DND-41 (cell line): ENCODE data around the gene WDR77.

Experiments
- EZH2 ChIP-seq: IDR thresholded peaks from 3 replicates; pipeline ENCODE4 v1.6.1; 2012; ENCODE audit warnings: borderline replicate concordance, low read depth, mild to moderate bottlenecking, moderate library complexity, low read length, inconsistent platforms; ENCODE audit not compliant: severe bottlenecking
- TF ChIP-seq, protein P1 (sequence below): IDR thresholded peaks from 2 replicates; pipeline ENCODE4 v1.5.1; 2012; ENCODE audit warnings: borderline replicate concordance, low read length, moderate library complexity, mild to moderate bottlenecking; ENCODE audit not compliant: poor library complexity, severe bottlenecking; ENCODE audit errors: extremely low read depth

DNA sequence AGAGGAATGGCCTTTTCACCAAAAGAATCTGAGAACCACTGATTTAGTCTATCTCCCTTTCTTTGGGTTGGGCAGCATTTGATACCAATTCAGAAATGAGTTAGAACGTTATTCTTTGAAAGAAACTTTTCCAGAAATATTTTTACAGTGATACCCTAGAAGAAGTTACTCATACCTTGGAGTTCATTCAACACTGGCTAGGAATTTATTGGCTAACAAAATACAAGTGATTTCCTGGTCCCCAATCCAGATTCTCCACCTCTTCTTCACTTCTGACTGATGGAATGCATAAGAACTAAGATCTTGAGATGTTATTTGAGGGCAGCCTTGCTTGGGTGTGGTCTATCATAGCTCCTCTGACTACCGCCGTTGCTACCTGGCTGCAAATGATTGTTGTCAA, 34.1 kb upstream of the WDR77 start:
- TF ChIP-seq, protein P1, sequence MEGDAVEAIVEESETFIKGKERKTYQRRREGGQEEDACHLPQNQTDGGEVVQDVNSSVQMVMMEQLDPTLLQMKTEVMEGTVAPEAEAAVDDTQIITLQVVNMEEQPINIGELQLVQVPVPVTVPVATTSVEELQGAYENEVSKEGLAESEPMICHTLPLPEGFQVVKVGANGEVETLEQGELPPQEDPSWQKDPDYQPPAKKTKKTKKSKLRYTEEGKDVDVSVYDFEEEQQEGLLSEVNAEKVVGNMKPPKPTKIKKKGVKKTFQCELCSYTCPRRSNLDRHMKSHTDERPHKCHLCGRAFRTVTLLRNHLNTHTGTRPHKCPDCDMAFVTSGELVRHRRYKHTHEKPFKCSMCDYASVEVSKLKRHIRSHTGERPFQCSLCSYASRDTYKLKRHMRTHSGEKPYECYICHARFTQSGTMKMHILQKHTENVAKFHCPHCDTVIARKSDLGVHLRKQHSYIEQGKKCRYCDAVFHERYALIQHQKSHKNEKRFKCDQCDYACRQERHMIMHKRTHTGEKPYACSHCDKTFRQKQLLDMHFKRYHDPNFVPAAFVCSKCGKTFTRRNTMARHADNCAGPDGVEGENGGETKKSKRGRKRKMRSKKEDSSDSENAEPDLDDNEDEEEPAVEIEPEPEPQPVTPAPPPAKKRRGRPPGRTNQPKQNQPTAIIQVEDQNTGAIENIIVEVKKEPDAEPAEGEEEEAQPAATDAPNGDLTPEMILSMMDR, result no peak
- no peak for TF ChIP-seq EZH2
